GM13976 (cell line): ENCODE measurements around the gene TIAM2.
"Not testable (repeated sequence)": the region's sequence is repeated elsewhere in the genome, so short reads cannot be mapped to it uniquely, and the experiment has no call there.

Experiments used
- DNase-seq: peaks from one replicate; pipeline ENCODE4 v3.0.0; 2012; ENCODE audit warnings: low spot score
- in situ Hi-C: fragments of 300-500 bp; cut with MboI; formaldehyde crosslinking; loops from one replicate; pipeline ENCODE4 v1.12.0; 2022; ENCODE audit warnings: low sequenced_read_pairs, mixed read lengths, inconsistent platforms; ENCODE audit not compliant: unreplicated experiment
- TF ChIP-seq, protein P1 (sequence below): IDR thresholded peaks from 2 replicates; pipeline ENCODE4 v1.5.1; 2012; ENCODE audit warnings: borderline replicate concordance, mild to moderate bottlenecking; ENCODE audit not compliant: insufficient read depth; ENCODE audit errors: extremely low read depth, missing control alignments, control extremely low read depth

TIAM2 gene

DNA sequence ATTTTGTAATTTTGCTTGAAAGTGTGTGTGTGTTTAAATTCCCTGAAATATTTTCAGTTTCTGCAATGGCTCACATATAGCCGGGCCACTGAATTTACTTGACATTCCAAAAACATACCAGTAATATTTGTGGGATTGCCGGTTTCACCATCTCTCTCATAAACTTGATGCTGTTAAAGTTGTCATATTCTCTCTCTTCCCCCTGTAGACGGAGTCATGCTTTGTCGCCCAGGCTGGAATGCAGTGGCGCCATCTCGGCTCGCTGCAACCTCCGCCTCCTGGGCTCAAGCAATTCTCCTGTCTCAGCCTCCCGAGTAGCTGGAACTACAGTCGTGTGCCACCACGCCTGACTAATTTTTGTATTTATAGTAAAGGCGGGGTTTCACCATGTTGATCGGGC is 122.1 kb downstream of the TIAM2 start:
- TF ChIP-seq, protein P1, sequence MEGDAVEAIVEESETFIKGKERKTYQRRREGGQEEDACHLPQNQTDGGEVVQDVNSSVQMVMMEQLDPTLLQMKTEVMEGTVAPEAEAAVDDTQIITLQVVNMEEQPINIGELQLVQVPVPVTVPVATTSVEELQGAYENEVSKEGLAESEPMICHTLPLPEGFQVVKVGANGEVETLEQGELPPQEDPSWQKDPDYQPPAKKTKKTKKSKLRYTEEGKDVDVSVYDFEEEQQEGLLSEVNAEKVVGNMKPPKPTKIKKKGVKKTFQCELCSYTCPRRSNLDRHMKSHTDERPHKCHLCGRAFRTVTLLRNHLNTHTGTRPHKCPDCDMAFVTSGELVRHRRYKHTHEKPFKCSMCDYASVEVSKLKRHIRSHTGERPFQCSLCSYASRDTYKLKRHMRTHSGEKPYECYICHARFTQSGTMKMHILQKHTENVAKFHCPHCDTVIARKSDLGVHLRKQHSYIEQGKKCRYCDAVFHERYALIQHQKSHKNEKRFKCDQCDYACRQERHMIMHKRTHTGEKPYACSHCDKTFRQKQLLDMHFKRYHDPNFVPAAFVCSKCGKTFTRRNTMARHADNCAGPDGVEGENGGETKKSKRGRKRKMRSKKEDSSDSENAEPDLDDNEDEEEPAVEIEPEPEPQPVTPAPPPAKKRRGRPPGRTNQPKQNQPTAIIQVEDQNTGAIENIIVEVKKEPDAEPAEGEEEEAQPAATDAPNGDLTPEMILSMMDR: no peak
- DNase-seq: no peak
- in situ Hi-C loops: no loop called here

DNA sequence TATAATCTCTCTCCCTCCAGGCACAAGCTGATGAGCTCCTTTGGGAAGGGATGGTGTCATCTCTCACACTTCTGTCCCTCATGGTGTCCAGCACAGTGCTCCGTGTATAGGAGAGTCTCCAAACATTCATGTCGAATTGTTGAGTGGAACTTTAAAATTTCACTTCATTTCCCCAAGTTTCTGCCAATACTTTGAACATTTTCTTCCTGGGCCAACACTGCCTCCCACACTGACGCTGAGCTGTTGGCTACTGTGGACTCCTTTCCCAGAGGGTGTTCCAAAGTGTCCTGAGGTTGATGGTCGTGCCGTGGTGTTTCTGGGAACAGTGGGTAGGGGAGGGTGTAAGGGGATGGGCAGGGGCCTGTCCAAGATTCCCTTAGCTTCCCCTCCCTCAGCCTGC is 122.7 kb downstream of the TIAM2 start:
- TF ChIP-seq, protein P1: no peak
- DNase-seq: no peak
- in situ Hi-C loops: no loop called here

DNA sequence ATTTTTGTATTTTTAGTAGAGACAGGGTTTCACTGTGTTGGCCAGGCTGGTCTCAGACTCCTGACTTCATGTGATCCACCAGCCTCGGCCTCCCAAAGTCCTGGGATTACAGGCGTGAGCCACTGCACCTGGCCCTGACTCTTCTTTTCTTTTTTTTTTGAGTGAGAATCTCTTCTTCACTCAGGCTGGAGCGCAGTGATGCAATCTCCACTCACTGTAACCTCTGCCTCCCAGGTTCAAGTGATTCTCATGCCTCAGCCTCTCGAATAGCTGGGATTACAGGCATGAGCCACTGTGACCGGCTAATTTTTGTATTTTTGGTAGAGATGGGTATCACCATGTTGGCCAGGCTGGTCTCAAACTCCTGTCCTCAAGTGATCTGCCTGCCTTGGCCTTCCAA is 124.1 kb downstream of the TIAM2 start:
- in situ Hi-C loops, DNase-seq: not testable (repeated sequence)

DNA sequence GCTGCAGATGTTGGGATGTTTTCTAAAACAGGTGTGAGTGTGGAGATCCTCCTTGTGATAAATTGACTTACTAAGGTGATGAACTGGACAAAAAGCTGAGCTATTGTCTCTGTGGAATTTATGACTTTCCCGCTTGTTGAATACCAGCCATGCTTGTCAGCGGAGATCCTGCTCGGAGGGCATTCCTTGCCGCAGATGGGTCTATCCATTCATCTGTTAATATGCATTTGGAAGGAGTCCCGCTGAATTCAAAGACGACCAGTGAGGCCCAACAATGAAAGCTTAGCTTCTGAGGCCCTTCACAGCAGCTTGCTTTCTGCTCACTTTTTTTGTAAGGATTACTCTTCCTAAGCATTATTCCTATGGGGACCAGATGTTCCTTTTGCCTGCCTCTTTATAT is 124.9 kb downstream of the TIAM2 start:
- in situ Hi-C loops: no loop called here
- no peak for DNase-seq
- TF ChIP-seq, protein P1: no peak

DNA sequence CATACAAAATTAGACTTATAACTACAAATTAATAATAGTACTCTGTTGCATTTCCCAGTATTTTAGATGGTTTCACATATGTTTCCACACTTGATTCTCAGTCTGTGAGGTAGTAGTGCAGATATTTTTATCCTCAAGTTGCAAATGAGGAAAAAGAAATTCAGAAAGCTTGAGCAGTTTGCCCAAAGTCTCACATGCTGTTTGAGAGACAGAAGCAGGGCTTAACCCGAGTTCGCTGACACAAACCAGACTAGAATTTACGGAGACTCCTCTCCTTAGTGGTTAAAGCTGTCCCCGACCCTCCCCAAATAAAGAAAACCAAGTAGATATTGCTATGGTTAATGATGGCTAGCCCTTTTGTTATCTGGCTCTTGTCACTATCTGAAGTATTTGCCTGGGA is 126.2 kb downstream of the TIAM2 start:
- in situ Hi-C loops: no loop called here
- TF ChIP-seq, protein P1: no peak
- DNase-seq: no peak

DNA sequence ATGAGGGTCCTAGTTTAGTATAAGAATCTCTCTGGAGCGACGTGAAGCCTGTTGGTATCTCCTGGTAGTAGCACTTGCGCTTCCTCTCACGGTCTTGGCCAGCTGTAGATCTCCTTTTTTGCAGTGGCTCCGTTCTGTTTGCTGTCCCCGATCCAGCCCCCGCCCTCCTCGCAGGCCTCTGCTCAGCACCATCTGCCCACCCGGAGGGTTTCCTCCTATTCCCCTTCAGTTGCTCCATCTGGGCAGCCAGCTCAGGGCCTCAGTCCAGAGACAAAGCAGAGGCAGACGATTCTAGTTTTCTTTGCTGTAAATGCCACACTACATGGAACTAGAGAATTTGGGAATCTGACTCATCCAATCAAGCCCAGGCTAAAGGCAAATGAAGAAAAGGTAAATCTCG is 126.6 kb downstream of the TIAM2 start:
- no peak for DNase-seq
- TF ChIP-seq, protein P1: no peak
- in situ Hi-C loops: no loop called here

DNA sequence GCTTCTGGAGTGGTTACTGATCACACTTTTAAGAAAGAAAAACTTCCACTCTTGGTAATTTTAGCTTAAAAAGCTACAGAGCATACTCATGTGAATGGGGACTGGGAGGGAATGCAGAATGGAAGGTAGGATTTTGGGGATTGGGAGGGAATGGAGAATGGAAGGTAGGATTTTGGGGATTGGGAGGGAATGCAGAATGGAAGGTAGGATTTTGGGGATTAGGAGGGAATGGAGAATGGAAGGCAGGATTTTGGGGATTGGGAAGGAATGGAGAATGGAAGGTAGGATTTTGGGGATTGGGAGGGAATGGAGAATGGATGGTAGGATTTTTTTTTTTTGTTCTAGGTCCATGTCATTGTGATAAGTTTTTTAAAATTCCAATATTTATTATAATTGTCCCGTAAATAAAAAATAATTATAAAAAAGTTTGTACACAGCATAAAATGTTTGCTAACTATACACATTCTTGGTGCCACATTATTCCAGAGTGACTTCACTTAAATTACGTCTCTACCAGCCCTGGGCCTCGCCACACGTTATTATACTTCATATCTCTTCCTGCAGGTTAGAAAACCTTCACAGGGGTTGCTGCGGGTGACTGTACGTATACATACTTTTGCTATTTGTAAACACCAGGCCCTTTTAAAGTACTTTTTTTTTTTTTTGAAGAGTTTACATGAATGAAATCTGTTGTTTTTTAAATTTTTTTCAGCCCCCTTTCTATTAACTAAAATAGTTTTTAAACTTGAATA is 127.3 kb downstream of the TIAM2 start:
- in situ Hi-C loops: no loop called here
- no peak for DNase-seq
- TF ChIP-seq, protein P1: no peak
